ENCODE results near the gene SERPINB7.

DNA sequence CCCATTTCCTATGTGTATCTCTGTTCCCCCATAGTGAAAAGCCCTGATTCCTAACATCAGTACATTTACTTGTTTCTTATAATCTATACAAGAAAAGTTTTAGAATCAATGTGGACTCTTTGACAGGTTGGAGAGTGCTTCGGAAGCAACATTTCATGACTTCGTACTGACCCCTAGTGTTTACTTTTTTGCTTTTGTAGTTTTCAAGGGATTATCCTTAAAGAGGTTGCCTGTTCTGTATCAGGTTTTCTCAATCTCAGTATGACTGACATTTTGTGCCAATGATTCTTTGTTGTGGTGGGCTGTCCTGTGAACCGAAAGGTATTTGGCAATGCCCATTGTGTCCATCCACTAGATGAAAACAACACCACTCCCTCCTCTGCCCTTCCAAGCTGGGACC is 69.0 kb downstream of the SERPINB7 start:
- TF ChIP-seq, protein P1, sequence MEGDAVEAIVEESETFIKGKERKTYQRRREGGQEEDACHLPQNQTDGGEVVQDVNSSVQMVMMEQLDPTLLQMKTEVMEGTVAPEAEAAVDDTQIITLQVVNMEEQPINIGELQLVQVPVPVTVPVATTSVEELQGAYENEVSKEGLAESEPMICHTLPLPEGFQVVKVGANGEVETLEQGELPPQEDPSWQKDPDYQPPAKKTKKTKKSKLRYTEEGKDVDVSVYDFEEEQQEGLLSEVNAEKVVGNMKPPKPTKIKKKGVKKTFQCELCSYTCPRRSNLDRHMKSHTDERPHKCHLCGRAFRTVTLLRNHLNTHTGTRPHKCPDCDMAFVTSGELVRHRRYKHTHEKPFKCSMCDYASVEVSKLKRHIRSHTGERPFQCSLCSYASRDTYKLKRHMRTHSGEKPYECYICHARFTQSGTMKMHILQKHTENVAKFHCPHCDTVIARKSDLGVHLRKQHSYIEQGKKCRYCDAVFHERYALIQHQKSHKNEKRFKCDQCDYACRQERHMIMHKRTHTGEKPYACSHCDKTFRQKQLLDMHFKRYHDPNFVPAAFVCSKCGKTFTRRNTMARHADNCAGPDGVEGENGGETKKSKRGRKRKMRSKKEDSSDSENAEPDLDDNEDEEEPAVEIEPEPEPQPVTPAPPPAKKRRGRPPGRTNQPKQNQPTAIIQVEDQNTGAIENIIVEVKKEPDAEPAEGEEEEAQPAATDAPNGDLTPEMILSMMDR (IDR thresholded peaks at IDR 0.05), result peak; percentile 67
- TF ChIP-seq EZH2 (IDR thresholded peaks at IDR 0.05) (no peak), EZH2phosphoT487 (IDR thresholded peaks at IDR 0.05) (no peak)
